ENCODE measurements around the gene SYTL3.
"Not testable (repeated sequence)": the region's sequence is repeated elsewhere in the genome, so short reads cannot be mapped to it uniquely, and the experiment has no call there.

The SYTL3 gene

DNA sequence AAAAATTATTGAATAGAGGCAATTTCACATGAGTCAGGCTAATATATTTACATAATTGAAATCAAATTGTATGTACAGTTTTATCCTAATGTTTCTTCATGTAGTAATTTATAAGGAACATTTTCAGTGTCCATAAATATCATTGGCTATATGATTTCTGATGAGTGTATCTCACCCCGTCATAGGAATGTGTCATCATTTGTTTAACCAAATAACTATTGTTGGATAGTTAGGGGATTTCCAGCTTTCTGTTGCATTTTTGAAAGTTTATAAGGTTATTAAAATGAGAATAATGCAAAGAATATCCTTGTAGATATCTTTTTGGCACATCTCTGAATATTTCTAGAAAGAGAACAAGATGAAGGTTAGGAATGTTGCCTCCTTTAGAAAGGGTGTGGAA is 39.0 kb downstream of the SYTL3 start:
- H3K4me3 ChIP-seq (ENCODE audit: low read depth, low read length): no peak overlapping the region
- no peak for TF ChIP-seq CTCF (IDR thresholded peaks at IDR 0.05; ENCODE audit: borderline replicate concordance, insufficient read depth, low read depth, low read length)

DNA sequence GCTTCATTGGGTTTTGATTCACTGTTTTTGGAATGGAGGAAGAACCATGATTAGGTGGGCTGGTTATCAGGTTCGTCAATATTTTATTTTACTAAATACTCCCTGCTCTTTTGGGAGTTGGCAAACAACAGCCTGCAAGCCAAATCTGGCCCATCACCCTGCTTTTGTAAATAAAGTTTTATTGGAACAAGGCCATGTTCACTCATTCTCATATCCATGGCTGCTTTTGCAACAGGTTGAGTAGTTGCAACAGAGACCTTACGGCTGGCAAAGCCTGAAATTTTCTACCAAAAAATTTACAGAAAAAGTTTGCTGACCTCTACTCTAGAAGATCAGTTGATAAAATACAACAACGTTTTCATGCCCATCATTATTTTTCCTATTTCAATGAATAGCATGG is 45.1 kb downstream of the SYTL3 start:
- TF ChIP-seq CTCF (IDR thresholded peaks at IDR 0.05; ENCODE audit: borderline replicate concordance, insufficient read depth, low read depth, low read length): no peak
- H3K4me3 ChIP-seq (ENCODE audit: low read depth, low read length): no peak overlapping the region

DNA sequence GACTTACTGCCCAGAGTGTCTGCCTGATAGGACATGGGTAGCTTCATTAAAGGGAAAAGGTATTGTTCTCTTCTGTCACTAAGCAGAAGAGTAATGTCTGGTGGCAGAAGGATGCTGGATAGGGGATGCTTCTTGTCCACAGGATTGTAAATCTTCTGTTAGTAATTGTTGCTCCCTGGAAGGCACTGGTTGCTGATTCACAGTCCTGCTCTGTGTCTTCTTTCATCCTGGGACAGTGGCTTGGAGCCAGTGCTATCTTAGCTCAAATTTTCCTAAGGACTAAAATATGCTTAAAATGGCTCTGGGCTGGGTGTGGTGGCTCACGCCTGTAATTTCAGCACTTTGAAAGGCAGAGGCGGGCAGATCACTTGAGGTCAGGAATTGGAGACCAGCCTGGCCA is 48.0 kb downstream of the SYTL3 start:
- no peak for TF ChIP-seq CTCF (IDR thresholded peaks at IDR 0.05; ENCODE audit: borderline replicate concordance, insufficient read depth, low read depth, low read length)
- H3K4me3 ChIP-seq (ENCODE audit: low read depth, low read length): no peak overlapping the region

GRCh38 chr6:158698931-158699330 is 49.1 kb downstream of the SYTL3 start:
- no peak overlapping the region for H3K4me3 ChIP-seq (ENCODE audit: low read depth, low read length)
- no peak for TF ChIP-seq CTCF (IDR thresholded peaks at IDR 0.05; ENCODE audit: borderline replicate concordance, insufficient read depth, low read depth, low read length)

- H3K4me3 ChIP-seq (ENCODE audit: low read depth, low read length): not testable (repeated sequence)
These were observed 51.4 kb downstream of the SYTL3 start for GRCh38 chr6:158701268-158701667.

- TF ChIP-seq CTCF (IDR thresholded peaks at IDR 0.05; ENCODE audit: borderline replicate concordance, insufficient read depth, low read depth, low read length): no peak
- no peak overlapping the region for H3K4me3 ChIP-seq (ENCODE audit: low read depth, low read length)
These were observed 53.4 kb downstream of the SYTL3 start for GRCh38 chr6:158703111-158703836.

GRCh38 chr6:158703837-158704822 is 54.3 kb downstream of the SYTL3 start:
- peak; percentile 95 for TF ChIP-seq CTCF (IDR thresholded peaks at IDR 0.05; ENCODE audit: borderline replicate concordance, insufficient read depth, low read depth, low read length)

More at GRCh38 chr6:158703837-158704822, 54.3 kb downstream of the SYTL3 start:
- H3K4me3 ChIP-seq (ENCODE audit: low read depth, low read length): peak overlapping the region; percentile 32

Measured in GM12875 (cell line).